Heart right ventricle (tissue), 16 donors: ENCODE data around the gene CD200. TPM values are rescaled to one million over a fixed set of nuclear protein-coding genes. Genes with fewer than 3 reads are reported as not detected.

Experiments
- ATAC-seq, 8 donors: fragments of 200-7000 bp; cut with Tn5 transposase; one replicate each; pipeline ENCODE4 v1.9.1; 2020; ENCODE audit warnings: mild to moderate bottlenecking in 8 of 8, moderate library complexity in 8 of 8, moderate number of reproducible peaks in 1 of 8
- DNase-seq, 2 donors: peaks; one replicate each; pipeline ENCODE4 v3.0.0-alpha.2; 2020
- H3K27ac ChIP-seq, 10 donors: fragments of 200-600 bp; sonication (generic) in 2 of 10; one replicate each; pipeline versions ENCODE4 v1.5.0 to v1.8.0; 2020 to 2022; ENCODE audit warnings: mild to moderate bottlenecking in 3 of 10
- H3K27me3 ChIP-seq, 7 donors: fragments of 200-600 bp; one replicate each; pipeline ENCODE4 v1.8.0; 2021 to 2022; ENCODE audit warnings: mild to moderate bottlenecking in 2 of 7
- H3K36me3 ChIP-seq, 9 donors: fragments of 200-600 bp; sonication (generic) in 1 of 9; one replicate each; pipeline versions ENCODE4 v1.5.0 to v1.8.0; 2020 to 2022; ENCODE audit warnings: mild to moderate bottlenecking in 2 of 9
- H3K4me1 ChIP-seq, 9 donors: fragments of 200-600 bp; sonication (generic) in 1 of 9; one replicate each; pipeline versions ENCODE4 v1.5.0 to v1.8.0; 2020 to 2022; ENCODE audit warnings: mild to moderate bottlenecking in 4 of 9
- H3K4me3 ChIP-seq, 10 donors: fragments of 200-600 bp; sonication (generic) in 2 of 10; one replicate each; pipeline versions ENCODE4 v1.5.0 to v1.8.0; 2020 to 2022; ENCODE audit warnings: mild to moderate bottlenecking in 7 of 10, moderate library complexity in 2 of 10
- H3K9me3 ChIP-seq, 11 donors: fragments of 200-600 bp in 10 of 11; sonication (generic) in 2 of 11; one replicate each; pipeline versions ENCODE4 v1.5.0 to v1.8.0; 2013 to 2022; ENCODE audit warnings: mild to moderate bottlenecking in 2 of 11, control low read depth in 1 of 11, moderate library complexity in 1 of 11
- CTCF ChIP-seq, 9 donors: fragments of 200-600 bp; sonication (generic) in 2 of 9; IDR thresholded peaks; one replicate each; pipeline versions ENCODE4 v1.5.0 to v1.8.0; 2021 to 2022; ENCODE audit warnings: antibody characterized with exemption in 9 of 9, mild to moderate bottlenecking in 5 of 9, moderate library complexity in 1 of 9
- WGBS, 2 donors: extraction: QIAGEN DNeasy Blood & Tissue Kit; methylation state at CpG; one replicate each; pipeline ENCODE4 v1.1.7; 2013; ENCODE audit warnings: inconsistent platforms in 1 of 2; 5-methylcytosine and 5-hydroxymethylcytosine counted together
- intact Hi-C, 10 donors: fragments of 100-400 bp; cut with DNase I; formaldehyde crosslinking; loops; one replicate each; pipeline versions ENCODE4 v1.11.1 to v1.14.2; 2022
- polyA plus RNA-seq, 2 donors: library from polyadenylated mRNA; stranded (reverse); fragments of 200-250 nt; gene quantifications; one replicate each; pipeline ENCODE4 v1.2.3, GENCODE V29; 2013
- total RNA-seq, 10 donors: library from RNA; stranded (reverse); fragmentation: NEBNext Ultra II Directional in 3 of 10; extraction: Animal tissue kit (Norgen Biotek cat#: 25700) in 3 of 10; gene quantifications; one replicate each; pipeline versions ENCODE4 v1.2.1 to v1.2.4, GENCODE V29; 2021 to 2023
- donor health status: Arrhythmogenic right ventricular cardiomyopathy.
- donor health status: ischemic (EF 13 %, LVEDD 7.1; RV severe dilation, severe dysfunction).
- donor health status: healthy with polysubstance abuse.
- donor health status: DM: no; HTN: yes; CAD: no.
- donor health status: DM: no; HTN: no; CAD: no.
- donor health status: ischemic (EF 25% LVEDD 6.9; RV normal size, moderate dysfunction).
- donor health status: ischemic (EF 25% LVEDD 5.7; RV mildly dilated, moderate dysfunction).
- donor health status: healthy.
- donor health status: DM: yes; HTN: yes; CAD: no.
- donor health status: Ischemic cardiomyopathy.
- donor health status: ischemic (EF 35%, LVEDD 5.7; RV mildly dilated, moderate dysfunction).
- donor health status: nonischemic (EF 11% LVEDD 7.7; RV severe dilation, severe dysfunction).
- donor health status: DM: yes; HTN: yes; CAD: no.
- donor health status: PGD.
- donor health status: ischemic (EF 29% LVEDD 5.4; RV normal size, mild dysfunction).
- donor health status: nonischemic (EF 23%, LVEDD 6.1; RV moderate dilation, normal function).

Gene CD200
- total and polyA plus RNA-seq, 12 donors = 0.44 to 3.3 (median 1.2) TPM

GRCh38 chr3:112392393-112393359 lies 59.7 kb downstream of the CD200 start:
- whole genome bisulfite sequencing, 2 donors = 78 to 80% methylated on average over 6 of the region's 6 CpGs
- DNase-seq = no peak
- TF ChIP-seq CTCF (IDR thresholded peaks at IDR 0.05) = no peak
- Histone ChIP-seq H3K4me3 (no peak overlapping the region), H3K27ac (no peak overlapping the region), H3K36me3 (no peaks in the 10 kb centered on the region), H3K4me1 (peaks cover 0 to 63% (median 37%) of the 10 kb centered on the region in 9 donors), H3K27me3 (no peaks in the 10 kb centered on the region), H3K9me3 (peaks cover 0 to 9% (median 3%) of the 10 kb centered on the region in 11 donors)
- intact Hi-C loops = no loop called here
- no peak for ATAC-seq

- Histone ChIP-seq H3K4me1 (peaks cover 0 to 68% (median 37%) of the 10 kb centered on the region in 9 donors), H3K4me3 (no peak overlapping the region), H3K9me3 (peaks cover 0 to 9% (median 3%) of the 10 kb centered on the region in 11 donors), H3K27me3 (no peaks in the 10 kb centered on the region), H3K27ac (no peak overlapping the region), H3K36me3 (no peaks in the 10 kb centered on the region)
- intact Hi-C loops = no loop called here
- no peak for TF ChIP-seq CTCF (IDR thresholded peaks at IDR 0.05)
- DNase-seq (no peak), ATAC-seq (no peak)
- WGBS, 2 donors = 61 to 62% methylated on average over 3 of the region's 3 CpGs
Measured at GRCh38 chr3:112393360-112393728, 60.4 kb downstream of the CD200 start.

- Histone ChIP-seq H3K27me3 (no peaks in the 10 kb centered on the region), H3K4me1 (peaks cover 0 to 63% (median 31%) of the 10 kb centered on the region in 9 donors), H3K27ac (no peak overlapping the region), H3K4me3 (no peak overlapping the region), H3K9me3 (peaks cover 0 to 9% (median 3%) of the 10 kb centered on the region in 11 donors), H3K36me3 (no peaks in the 10 kb centered on the region)
- intact Hi-C loops = no loop called here
- DNase-seq (no peak), ATAC-seq (peak in 3 of 8 donors; percentile 32 to 54 (median 32))
- 72 to 77% methylated on average over 4 of the region's 4 CpGs for WGBS, 2 donors
- TF ChIP-seq CTCF (IDR thresholded peaks at IDR 0.05) = no peak
Measured at GRCh38 chr3:112394003-112394640, 61.2 kb downstream of the CD200 start.

- DNase-seq = no peak
- peaks cover 0 to 9% (median 3%) of the 10 kb centered on the region in 11 donors for H3K9me3 ChIP-seq
- no peaks in the 10 kb centered on the region for H3K27me3 ChIP-seq
- ATAC-seq = peak in 3 of 8 donors; percentile 48 to 62 (median 53)
- no peaks in the 10 kb centered on the region for H3K36me3 ChIP-seq
- intact Hi-C loops = loop anchor here in 1 of 10 donors (5.0 kb wide), 1 partner anchor 33 kb away; no protein-coding TSS in a partner anchor
- TF ChIP-seq CTCF (IDR thresholded peaks at IDR 0.05) = no peak
- 45 to 50% methylated on average over 5 of the region's 5 CpGs for WGBS, 2 donors
- peak overlapping the region in 5 of 10 donors; percentile 0 to 40 (median 28) for H3K27ac ChIP-seq
- peaks cover 0 to 51% (median 19%) of the 10 kb centered on the region in 9 donors for H3K4me1 ChIP-seq
- H3K4me3 ChIP-seq = no peak overlapping the region
Measured at GRCh38 chr3:112395181-112395895, 62.4 kb downstream of the CD200 start.
